Anterior cingulate cortex (tissue), 58 donors: ENCODE data around the gene SHCBP1.

Source experiments
- DNase-seq, 58 donors: peaks; one replicate each; lab custom pipeline; 2025; lab: John Stamatoyannopoulos, UW

Gene SHCBP1

DNA sequence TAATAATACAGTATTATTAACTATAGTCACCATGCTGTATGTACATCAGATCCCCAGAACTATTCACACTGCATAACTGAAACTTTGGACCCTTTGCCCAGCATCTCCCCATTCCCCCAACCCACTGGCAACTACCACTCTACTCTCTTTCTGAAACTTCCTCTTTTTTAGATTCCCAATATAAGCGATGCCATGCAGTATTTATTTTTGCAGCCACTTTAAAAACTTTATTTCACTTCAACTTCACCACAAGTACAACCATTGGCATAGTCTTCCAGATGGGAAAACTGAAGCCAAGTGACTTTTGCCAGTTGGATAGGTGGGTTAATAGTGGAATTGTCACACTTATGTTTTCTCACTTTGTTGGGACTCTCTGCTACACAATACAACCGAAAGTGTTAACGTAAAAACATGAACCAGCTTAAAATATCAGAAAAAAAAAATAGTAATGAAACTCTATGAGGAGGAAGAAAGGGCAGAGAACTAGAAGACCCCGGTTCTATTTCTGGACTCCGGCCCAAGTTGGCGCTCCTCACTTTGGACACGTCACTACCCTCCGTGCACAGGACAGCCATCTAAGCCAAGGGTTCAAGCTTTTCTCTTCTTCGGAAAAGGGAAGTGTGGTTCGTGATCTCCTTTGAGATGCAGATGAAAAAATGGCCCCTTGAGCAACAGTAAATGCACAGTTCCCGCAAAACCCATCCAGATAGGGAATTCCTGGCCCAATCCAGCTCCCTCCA lies 743 bp downstream of the SHCBP1 start:
- no peak for DNase-seq

DNA sequence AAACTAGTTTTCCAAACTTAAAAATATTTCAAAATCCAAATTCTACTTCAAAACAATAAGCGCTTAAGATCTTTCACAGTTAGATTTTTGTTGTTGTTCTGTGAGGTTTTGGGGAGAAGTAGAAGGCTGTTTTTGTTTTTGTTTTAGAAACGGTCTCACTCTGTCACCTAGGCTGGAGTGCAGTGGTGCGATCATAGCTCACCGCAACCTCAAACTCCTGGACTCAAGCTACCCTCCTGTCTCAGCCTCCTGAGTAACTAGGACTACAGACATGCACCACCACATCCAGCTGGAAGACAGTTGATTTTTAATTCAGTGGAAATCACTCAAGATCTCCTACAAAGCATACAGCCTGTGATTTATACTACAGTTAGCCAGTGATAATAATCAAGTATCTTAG lies 2.7 kb downstream of the SHCBP1 start:
- no peak for DNase-seq

DNA sequence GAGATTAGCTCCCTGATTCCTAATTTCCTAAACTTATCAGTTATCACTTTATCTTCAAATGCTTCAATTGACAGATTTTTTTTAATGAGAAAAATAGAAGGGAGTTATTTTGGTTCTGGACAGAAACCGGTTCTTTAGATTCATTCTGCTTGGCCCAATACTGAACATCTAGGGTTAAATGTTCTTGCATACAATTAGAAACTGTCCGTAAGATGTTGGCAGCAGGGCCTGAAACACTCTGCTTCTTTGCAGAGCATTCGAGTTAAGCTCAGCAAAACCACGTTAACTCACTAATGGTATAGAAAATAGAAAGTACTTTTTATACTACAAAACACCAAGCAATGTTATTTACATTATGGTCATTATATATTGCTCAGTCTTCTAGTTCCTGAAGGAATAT lies 7.2 kb downstream of the SHCBP1 start:
- DNase-seq = no peak

DNA sequence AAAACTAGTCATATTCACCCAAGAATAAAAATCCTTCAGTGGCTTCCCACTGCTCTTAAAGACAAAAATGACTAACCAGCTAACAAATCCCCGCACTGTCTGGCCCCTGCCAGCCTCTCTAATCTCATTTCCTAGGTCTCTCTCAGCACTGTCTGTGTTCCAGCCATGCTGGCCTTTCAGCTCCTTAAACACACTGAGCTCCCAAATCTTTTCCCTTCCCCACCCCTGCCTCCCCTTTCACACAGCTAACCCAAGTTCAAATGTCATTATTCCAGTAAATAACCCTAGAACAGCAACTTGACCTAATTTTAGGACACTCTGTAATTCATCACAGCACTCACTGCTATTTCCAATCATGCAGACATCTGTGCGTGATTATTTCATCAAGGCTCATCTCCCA lies 7.8 kb downstream of the SHCBP1 start:
- no peak for DNase-seq

DNA sequence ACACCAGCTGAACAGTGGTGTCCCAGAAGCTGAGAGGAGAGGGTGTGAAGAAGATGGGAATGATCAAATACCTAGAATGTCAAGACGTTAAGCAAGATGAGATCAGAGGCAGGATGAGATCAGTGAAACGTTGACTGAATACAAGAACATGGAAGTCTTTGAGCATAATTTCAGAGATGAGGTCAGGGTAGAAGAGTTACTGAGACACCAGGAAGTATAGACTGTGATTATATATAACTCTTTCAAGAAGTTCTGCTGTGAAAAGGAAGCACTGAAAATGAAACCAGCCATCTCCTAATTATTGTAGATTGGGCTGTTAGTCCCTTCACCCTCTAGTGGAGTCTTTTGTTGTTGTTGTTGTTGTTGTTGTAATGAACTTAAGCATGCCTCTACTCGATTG lies 9.1 kb downstream of the SHCBP1 start:
- no peak for DNase-seq

DNA sequence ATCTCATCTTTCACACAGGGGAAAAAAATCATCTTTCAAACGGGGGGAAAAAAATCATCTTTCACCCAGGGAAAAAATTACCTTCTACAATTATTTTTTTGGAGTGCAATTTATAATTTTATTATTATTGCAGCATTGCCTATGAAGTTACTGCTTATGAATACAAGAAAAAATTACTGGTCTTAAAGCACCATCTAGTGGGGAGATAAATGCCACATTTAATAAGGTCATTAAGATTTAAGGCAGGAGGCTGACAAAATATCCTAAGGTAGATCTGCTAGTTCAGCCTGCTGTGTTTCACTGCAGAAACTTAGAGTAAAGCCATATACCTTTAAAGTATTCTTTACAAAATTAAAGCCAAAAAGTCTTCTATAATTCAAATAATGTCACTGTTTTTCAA lies 13.7 kb downstream of the SHCBP1 start:
- DNase-seq = peak in 1 of 58 donors; percentile 27

DNA sequence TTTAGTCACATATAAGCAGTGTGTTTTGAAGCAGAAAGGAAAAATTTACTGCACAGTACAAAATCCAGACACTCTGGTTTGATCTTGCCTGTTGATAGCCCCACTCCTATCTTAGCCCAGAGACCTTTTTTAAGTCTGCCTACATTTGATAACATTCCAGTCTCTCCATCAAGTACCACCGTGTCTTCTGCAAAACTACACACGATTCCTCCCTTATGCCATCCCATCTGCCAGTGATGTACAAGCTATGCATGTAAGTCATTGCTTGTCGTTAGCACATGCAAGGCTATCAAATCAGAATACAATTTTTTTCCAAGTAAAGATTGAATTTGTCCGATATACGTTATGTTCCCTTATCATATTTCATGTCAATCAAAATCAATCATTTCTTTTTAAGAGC lies 14.9 kb downstream of the SHCBP1 start:
- no peak for DNase-seq

DNA sequence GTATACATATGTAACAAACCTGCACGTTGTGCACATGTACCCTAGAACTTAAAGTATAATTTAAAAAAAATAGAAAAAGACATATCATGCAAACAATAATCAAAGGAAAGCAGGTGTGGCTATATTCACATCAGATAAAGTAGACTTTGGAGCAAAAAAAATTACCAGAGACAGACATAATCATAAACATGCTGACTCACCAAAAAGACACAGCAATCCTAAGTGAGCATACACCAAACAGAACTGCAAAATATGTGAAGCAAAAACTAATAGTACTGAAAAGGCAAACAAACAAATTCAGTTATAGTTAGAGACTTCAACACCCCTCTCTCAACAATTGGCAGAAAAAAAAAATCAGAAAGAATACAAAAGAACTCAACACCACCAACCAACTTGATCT lies 29.9 kb downstream of the SHCBP1 start:
- DNase-seq = no peak

DNA sequence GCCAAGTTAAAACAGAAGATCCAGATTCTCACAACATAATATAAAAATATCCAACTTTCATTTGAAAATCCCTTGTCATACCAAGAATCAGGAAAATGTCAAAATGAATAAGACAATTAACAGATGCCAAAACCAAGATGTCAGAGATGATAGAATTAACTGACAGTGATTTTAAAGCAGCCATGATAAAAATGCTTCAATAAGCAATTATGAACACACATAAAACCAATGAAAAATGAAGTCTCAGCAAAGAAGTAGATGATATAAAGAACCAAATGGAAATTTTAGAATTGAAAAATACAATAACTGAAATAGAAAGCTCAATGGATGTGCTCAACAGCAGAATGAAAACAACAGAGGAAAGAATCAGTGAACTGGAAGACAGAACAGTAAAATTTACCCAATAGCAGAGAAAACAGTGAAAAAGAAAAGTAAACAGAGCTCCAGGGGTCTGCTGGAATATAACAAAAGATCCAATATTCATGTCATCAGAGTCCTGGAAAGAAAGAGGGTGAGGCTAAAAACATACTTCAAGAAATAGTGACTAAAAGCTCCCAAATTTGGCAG lies 35.1 kb downstream of the SHCBP1 start:
- DNase-seq = no peak

DNA sequence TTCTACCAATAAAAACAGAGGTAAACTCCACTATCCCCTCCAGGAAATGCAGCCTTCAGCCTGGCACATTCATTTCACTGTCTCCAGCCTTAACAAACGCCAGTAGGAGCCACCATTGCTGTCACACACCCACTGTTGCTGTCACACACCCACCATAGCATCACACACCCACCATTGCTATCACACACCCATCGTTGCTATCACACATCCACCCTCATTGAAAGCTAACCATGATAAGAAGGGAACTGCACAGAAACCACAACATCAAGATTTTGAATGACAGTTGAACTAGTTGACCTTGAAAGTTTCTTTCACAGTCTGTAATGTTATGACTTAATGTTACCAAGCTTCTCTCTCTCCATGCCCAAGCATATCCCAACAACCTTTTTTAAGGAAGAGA lies 38.1 kb downstream of the SHCBP1 start:
- no peak for DNase-seq

DNA sequence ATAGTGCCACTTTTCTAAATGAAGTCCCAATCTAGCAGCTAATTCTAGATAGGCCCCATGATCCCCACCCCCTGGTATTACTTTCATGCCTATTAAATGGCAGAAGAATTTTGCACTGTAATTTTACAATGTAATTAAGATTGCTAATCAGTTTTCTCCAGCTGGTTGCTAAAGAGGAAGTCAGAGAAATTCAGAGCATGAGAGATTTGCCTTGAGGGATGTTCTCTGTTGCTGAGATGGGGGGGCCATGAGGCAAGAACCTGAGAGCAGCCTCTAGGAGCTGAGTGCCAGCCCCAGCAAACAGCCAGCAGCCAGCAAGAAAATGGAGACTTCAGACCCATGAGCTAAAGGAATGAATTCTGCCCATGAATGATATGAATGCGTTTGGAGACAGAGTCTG lies 38.9 kb downstream of the SHCBP1 start:
- no peak for DNase-seq

DNA sequence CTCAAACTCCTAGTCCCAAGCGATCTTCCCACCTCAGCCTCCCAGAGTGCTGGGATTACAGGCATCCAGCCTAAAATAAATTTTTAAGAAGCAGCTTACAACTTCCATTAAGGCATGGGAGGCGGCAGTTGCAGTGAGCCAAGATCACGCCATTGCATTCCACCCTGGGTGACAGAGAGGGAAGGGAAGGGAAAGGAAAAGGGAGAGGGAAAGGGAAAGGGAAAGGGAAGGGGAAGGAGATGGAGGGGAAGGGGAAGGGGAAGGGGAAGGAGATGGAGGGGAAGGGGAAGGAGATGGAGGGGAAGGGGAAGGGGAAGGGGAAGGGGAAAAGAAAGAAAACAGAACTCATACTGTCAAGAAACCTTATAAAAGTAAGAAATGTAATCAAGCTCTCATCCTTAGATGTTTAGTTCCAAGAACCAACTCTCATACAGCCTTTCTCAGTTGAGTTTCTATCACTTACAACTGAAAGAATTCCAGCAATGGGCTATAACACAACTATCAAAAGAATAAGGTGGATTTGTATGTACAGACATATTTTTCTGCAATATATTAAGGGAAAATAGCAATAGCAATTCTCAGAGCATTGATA lies 43.1 kb downstream of the SHCBP1 start:
- no peak for DNase-seq

DNA sequence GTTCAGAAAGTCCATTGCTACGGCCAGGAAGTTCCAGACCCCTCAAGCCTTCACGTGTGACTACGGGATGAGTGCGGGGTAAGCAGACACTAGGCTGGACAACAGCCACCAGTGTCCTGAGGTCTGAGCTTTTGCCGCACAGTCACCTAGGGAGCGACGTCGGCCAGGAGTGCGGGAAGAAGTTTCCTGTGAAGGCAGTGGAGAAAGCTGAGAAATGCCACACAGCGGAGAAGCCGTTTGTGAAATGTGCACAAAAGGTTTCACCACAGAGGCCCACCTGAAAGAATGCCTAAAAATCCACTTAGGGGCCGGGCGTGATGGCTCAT lies 47.4 kb downstream of the SHCBP1 start:
- DNase-seq = no peak

DNA sequence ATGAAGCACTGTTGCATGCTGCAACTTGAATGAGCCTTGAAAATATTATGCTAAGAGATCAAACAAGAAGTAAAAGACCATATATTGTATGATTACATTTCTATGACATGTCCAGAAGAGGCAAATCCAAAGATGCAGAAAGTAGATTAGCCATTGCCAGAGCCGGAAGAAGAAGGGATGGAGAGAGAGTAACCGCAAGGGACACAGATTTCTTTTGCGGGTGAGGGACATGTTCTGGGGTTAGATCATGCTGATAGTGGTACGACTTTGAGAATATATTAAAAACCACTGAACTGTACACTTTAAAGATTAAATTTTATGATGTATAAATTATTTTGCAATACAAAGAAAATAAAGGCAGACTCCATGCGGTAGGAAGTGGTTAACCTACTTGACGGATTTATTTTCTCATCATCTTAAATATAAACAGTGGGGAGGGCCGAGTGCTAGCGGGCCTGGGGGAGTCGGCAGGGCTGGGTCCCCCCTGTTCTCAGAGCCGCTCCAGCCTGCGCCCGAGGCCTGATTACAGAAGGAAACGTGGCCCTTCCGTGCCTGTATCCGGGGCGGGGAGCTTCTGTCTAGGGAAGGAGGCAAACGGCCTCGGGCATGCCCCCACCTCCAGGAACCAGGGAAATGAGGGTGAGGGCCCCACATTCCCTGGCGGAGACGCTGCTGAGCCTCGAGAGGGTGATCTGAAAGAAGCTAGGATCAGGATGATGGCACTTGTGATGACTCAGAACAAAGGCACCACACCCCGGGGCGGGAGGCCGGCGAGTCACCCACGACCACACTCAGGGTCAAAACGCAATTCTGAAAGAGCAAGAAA lies 48.0 kb downstream of the SHCBP1 start:
- no peak for DNase-seq

DNA sequence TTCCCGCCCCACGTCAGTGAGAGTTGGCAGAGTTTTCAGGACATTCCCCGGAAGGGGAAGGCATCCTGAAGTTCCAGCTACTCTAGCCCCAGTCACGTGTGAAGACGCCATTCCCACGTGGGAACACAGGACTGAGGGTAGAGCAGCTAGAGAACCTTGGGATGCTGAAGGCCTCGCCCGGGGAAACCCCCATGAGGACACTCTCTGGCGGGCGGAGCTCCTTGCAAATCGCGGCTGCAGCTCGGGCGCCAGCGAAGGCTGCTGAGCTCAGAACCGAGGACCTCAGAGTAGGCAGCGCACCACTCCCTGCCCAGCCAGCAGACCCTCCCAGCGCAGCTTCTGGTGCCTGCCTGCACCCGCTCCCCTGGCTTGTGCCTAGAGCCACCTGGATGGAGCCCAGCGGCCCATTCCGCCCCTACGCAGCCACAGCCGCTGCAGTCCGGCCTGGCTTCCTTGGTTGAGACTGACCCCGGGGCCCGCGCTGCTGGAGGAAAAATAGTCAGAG lies 51.9 kb downstream of the SHCBP1 start:
- no peak for DNase-seq

DNA sequence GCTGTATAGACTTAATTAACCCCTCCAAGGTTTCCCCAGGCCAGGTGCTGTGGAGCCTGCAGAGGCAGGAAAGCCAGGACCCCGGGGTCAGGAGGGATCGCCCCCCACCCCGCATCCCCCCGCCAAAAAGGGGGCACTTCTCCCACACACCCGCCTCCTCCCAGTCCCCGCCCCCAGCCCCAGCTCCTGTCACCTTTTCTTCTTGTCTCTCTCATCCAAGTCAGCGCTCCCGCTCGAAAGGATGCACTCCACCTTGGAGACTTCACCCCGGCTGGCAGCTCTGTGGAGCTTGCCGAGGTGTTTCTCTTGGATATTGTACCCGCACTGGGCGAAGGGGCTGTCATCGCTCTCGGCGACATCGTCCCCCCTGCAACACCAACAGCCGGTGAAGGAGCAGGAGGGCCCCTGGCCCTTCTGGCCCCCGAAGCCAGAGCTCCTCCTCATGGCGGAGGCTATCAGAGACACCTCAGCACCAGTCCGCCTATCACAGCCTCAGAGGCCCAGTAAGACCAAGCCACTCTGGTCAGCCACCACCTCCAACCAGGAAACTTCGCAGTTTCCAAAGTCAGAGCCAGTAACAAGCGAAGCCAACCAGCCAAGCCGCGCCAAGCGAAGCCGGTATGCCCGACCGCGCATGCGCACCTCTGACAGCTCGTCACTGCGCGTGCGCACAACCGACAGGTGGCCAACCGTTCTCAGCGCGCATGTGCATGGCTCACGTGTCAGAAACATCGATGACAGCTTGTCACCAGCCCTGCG lies 52.5 kb downstream of the SHCBP1 start:
- DNase-seq = no peak

DNA sequence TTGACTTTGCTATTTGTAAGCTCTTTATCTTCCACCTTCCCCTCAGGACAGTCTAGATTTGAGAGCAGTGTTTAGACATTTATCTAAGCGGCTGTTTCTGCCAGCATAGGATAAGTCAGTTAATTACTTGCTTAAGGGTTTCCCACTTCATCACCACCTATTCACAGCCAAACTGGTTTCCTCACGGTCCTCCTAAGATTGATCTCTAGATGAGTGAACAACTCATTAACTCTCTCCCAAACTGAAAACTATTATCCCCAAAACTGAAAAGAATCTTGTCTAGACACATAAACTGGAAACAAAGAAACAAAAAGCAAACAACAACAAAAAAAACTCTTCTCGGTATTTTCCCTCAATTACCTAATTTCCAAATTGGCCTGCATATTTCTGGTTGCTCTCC lies 58.2 kb downstream of the SHCBP1 start:
- DNase-seq = no peak

DNA sequence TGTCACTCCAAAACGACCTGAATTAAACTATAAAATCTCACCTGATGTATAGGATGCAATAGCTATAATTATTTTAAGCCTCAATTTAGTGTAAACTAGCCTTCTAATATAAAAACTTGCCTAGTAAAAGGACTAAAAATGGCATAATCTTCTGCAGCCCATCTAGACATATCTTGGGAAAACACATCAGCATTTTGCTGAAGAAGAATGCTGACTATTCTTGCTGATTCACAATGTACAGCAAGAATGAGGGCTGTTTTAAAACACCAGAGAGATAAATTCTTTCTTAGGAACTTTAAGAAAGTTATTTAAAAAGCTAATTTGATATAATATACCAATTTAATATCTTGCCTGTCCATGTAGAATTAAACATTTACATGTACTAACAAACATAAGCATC lies 63.2 kb downstream of the SHCBP1 start:
- no peak for DNase-seq

DNA sequence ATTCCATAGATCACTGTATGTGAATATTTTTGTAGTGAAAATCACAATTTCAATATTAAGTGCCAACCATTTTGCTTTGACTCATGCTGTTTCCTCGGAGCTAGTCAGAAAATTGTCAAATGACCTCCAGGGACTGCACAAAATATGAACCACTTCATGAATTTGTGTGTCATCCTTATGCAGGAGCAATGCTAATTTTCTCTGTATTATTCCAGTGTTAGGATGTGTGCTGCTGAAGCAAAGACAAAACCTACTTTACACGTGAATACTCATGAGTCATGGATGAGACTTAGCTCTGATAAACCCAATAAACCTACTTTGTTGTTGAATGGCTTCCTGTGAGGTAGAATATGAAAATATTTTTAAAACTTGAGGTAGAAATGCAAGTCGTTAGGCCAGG lies 65.2 kb downstream of the SHCBP1 start:
- no peak for DNase-seq

DNA sequence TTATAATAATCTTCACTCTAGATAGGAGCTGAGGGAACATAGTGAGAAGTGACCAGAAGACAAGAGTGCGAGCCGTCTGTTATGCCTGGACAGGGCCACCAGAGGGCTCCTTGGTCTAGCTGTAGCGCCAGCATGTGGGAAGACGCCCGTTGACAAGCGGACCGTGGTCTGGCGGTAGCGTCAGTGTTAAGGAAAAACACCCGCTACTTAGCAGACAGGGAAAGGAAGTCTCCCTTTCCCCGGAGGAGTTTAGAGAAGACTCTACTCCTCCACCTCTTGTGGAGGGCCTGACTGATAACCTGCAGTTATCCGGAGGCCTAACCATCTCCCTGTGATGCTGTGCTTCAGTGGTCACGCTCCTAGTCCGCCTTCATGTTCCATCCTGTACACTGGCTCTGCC lies 66.7 kb downstream of the SHCBP1 start:
- peak in 42 of 58 donors; percentile 0 to 60 (median 14) for DNase-seq

DNA sequence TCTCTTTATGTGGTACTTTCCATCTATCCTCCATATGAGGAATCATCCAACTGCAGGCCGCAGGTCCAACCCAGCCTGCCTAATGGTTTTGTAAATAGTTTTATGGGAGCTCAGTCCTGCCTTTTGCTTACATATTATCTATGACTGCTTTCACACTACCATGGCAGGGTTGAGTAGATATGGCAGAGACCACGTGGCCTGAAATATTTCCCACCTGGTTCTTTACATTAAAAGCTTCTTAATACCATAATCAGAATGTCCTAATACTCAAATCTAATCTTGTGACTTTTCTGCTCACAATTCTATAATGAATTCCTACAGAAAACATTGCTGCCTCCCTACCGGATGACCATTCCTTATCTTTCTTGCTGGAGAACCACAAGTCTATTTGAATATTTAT lies 71.7 kb downstream of the SHCBP1 start:
- DNase-seq = no peak
